Measurements from ENCODE around the gene NBAS.

Gene NBAS

DNA sequence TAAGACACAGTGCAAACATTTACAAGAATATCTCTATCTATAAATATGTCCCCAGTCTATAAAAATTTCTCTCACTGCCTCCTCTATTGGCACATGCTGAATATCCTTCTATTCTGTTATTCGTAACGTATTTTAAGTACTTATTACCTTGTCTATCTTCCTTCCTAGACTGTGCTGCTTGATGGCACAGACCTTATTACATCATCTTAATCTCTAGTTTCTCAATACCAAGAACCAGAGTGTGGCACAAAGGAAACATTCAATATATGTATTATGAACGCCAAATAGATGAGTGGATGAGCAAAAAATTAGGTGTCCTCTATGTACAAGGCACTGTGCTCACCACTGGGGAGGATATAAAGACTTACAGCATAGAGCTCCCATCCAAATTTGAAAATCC, 282.8 kb downstream of the NBAS start:
- TF ChIP-seq SIN3A (IDR thresholded peaks at IDR 0.05; ENCODE audit: borderline replicate concordance, insufficient read depth, low read length) = no peak

DNA sequence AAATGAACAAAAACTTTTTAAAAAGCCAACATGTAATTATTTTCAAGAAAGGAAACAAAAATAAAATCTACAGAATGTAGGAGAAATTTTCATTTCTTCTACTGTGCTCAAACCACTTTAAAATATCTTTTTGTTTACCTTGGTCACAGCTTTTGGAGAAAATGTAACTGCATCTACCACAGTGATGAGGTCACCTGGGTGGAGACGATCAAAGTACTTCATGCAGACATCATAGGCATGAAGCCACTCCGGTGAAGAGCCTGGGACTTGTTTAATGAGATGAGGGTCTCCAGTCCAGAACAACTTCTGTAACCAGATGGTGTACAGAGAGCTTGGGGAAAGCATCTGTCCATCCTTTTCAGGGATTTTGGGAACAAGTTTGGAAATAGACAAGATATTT, 285.8 kb downstream of the NBAS start:
- TF ChIP-seq SIN3A (IDR thresholded peaks at IDR 0.05; ENCODE audit: borderline replicate concordance, insufficient read depth, low read length) = no peak
- TF ChIP-seq FOXP2 (optimal IDR thresholded peaks at IDR 0.05; ENCODE audit: borderline replicate concordance, extremely low read depth, extremely low read length, insufficient read depth) = no peak
- TF ChIP-seq, protein P1, sequence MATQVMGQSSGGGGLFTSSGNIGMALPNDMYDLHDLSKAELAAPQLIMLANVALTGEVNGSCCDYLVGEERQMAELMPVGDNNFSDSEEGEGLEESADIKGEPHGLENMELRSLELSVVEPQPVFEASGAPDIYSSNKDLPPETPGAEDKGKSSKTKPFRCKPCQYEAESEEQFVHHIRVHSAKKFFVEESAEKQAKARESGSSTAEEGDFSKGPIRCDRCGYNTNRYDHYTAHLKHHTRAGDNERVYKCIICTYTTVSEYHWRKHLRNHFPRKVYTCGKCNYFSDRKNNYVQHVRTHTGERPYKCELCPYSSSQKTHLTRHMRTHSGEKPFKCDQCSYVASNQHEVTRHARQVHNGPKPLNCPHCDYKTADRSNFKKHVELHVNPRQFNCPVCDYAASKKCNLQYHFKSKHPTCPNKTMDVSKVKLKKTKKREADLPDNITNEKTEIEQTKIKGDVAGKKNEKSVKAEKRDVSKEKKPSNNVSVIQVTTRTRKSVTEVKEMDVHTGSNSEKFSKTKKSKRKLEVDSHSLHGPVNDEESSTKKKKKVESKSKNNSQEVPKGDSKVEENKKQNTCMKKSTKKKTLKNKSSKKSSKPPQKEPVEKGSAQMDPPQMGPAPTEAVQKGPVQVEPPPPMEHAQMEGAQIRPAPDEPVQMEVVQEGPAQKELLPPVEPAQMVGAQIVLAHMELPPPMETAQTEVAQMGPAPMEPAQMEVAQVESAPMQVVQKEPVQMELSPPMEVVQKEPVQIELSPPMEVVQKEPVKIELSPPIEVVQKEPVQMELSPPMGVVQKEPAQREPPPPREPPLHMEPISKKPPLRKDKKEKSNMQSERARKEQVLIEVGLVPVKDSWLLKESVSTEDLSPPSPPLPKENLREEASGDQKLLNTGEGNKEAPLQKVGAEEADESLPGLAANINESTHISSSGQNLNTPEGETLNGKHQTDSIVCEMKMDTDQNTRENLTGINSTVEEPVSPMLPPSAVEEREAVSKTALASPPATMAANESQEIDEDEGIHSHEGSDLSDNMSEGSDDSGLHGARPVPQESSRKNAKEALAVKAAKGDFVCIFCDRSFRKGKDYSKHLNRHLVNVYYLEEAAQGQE (IDR thresholded peaks at IDR 0.05; ENCODE audit: insufficient read depth in 1 of 2, low read depth in 2 of 2, low read length in 2 of 2) = no peak
- no peak for TF ChIP-seq POLR2AphosphoS5 (IDR thresholded peaks at IDR 0.05; ENCODE audit: low read depth, low read length)
- TF ChIP-seq TAF1 (IDR thresholded peaks at IDR 0.05; ENCODE audit: borderline replicate concordance, insufficient read depth, low read length) = no peak

DNA sequence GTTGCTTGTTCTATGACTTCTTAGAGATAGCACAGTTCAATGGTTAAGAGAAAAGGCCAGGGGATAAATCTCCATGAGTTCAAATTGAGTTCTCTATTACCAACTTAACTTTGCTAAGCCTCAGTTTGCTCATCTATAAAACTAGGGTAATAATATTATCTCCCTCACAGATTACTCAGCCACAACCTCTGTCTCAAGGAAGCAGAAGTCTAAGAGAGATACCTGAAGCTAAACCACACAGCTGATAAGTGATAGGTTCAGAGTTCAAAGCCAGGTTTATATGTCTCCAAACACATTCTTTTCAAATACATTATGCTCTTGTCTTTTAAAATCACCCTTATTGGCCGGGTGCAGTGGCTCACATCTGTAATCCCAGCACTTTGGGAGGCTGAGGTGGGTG, 287.7 kb downstream of the NBAS start:
- TF ChIP-seq SIN3A (IDR thresholded peaks at IDR 0.05; ENCODE audit: borderline replicate concordance, insufficient read depth, low read length) (no peak), FOXP2 (optimal IDR thresholded peaks at IDR 0.05; ENCODE audit: borderline replicate concordance, extremely low read depth, extremely low read length, insufficient read depth) (no peak), POLR2AphosphoS5 (IDR thresholded peaks at IDR 0.05; ENCODE audit: low read depth, low read length) (no peak), TAF1 (IDR thresholded peaks at IDR 0.05; ENCODE audit: borderline replicate concordance, insufficient read depth, low read length) (no peak)
- TF ChIP-seq, protein P1 (IDR thresholded peaks at IDR 0.05; ENCODE audit: insufficient read depth in 1 of 2, low read depth in 2 of 2, low read length in 2 of 2) = no peak

DNA sequence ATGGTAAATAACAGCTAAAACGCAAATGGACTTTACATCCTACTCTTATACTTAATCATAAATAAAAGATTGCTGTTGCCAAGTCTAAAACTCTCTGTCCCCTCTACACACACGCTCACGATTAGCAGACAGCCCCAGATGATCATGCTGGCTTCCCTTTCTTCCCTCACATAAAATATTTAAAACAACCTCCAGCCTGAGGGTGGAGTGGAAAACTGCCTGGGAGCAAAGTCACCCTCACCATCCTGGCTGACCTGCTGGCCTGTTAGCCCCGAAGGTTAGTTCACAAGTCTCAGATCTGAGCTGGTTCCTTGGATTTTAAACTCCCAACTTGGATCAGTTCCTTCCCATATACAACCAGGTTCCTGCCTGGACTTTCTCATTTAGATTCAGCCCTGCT, 288.2 kb downstream of the NBAS start:
- TF ChIP-seq, protein P1 (IDR thresholded peaks at IDR 0.05; ENCODE audit: insufficient read depth in 1 of 2, low read depth in 2 of 2, low read length in 2 of 2) = no peak
- TF ChIP-seq SIN3A (IDR thresholded peaks at IDR 0.05; ENCODE audit: borderline replicate concordance, insufficient read depth, low read length) (no peak), FOXP2 (optimal IDR thresholded peaks at IDR 0.05; ENCODE audit: borderline replicate concordance, extremely low read depth, extremely low read length, insufficient read depth) (no peak), POLR2AphosphoS5 (IDR thresholded peaks at IDR 0.05; ENCODE audit: low read depth, low read length) (no peak), TAF1 (IDR thresholded peaks at IDR 0.05; ENCODE audit: borderline replicate concordance, insufficient read depth, low read length) (no peak)

DNA sequence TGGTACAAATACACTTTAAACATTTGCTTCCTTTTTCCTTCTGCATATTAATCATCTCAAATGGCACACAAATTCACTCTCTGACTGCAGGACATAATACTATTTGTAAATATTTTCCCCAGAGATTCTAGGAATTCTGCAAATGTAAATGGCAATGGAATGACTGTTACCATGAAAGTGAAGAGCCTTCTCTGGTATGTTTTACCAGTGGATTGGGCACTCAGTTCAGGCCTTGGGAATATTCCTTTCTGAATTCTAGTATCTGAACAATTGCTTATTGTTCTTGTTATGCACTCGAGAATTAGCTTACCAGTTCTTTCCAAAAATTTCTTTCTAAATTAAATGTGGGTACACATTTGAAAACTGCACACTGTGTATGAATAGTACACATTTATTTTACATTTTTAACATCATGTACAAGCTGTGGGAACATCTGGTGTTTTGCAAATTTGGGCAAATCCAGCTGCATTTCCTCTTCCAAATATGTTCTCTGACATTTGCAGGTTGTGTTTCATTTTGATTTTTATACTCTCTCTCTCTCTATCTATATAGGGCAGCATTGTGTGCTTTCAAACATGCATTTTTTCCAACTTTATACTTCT, 289.1 kb downstream of the NBAS start:
- TF ChIP-seq, protein P1 (IDR thresholded peaks at IDR 0.05; ENCODE audit: insufficient read depth in 1 of 2, low read depth in 2 of 2, low read length in 2 of 2) = no peak
- TF ChIP-seq TAF1 (IDR thresholded peaks at IDR 0.05; ENCODE audit: borderline replicate concordance, insufficient read depth, low read length) = no peak
- TF ChIP-seq FOXP2 (optimal IDR thresholded peaks at IDR 0.05; ENCODE audit: borderline replicate concordance, extremely low read depth, extremely low read length, insufficient read depth) = no peak
- no peak for TF ChIP-seq SIN3A (IDR thresholded peaks at IDR 0.05; ENCODE audit: borderline replicate concordance, insufficient read depth, low read length)
- TF ChIP-seq POLR2AphosphoS5 (IDR thresholded peaks at IDR 0.05; ENCODE audit: low read depth, low read length) = no peak

Measured in PFSK-1 (cell line).